Measurements from ENCODE around the gene TSPAN4.
A peak's percentile ranks its signal among the peaks of the same experiment; 100 is the strongest.

DNA sequence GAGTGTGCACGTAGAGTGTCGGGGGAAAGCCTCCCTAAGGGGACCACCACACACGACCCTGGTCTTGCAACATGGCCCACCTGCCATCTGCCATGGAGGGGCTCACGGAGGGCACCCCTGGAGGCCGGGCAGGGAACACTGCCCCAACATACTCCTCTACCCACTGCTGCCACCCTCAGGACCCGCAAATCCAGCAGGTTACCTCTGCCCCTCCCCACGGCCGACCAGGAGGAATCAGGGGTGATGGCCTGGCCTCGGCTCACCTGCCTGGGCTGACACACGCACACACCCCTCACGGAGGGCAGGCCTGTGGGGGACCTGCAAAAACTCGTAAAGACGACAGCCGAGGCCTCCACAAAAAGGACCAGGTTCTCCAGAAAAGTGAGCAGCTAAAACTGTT is 37.8 kb downstream of the TSPAN4 start:
- TF ChIP-seq ZNF274 (IDR thresholded peaks at IDR 0.05; ENCODE audit: low read depth, low read length) (no peak), EZH2phosphoT487 (IDR thresholded peaks at IDR 0.05; ENCODE audit: borderline replicate concordance) (no peak), SP1 (IDR thresholded peaks at IDR 0.05; ENCODE audit: low read depth) (no peak), EZH2 (IDR thresholded peaks at IDR 0.05) (no peak), EGR1 (IDR thresholded peaks at IDR 0.05; ENCODE audit: low read depth) (no peak), YY1 (IDR thresholded peaks at IDR 0.05; ENCODE audit: extremely low read depth, insufficient replicate concordance, low read depth, low read length) (no peak), ZFX (IDR thresholded peaks at IDR 0.05) (no peak), POLR2A (IDR thresholded peaks at IDR 0.05; ENCODE audit: borderline replicate concordance, extremely low read depth, insufficient read depth, insufficient read length) (no peak), SIN3A (IDR thresholded peaks at IDR 0.05; ENCODE audit: low read depth) (no peak), POLR2AphosphoS5 (IDR thresholded peaks at IDR 0.05; ENCODE audit: low read depth, low read length) (no peak)
- TF ChIP-seq, protein P1, sequence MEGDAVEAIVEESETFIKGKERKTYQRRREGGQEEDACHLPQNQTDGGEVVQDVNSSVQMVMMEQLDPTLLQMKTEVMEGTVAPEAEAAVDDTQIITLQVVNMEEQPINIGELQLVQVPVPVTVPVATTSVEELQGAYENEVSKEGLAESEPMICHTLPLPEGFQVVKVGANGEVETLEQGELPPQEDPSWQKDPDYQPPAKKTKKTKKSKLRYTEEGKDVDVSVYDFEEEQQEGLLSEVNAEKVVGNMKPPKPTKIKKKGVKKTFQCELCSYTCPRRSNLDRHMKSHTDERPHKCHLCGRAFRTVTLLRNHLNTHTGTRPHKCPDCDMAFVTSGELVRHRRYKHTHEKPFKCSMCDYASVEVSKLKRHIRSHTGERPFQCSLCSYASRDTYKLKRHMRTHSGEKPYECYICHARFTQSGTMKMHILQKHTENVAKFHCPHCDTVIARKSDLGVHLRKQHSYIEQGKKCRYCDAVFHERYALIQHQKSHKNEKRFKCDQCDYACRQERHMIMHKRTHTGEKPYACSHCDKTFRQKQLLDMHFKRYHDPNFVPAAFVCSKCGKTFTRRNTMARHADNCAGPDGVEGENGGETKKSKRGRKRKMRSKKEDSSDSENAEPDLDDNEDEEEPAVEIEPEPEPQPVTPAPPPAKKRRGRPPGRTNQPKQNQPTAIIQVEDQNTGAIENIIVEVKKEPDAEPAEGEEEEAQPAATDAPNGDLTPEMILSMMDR (IDR thresholded peaks at IDR 0.05 in 2 of 3, conservative IDR thresholded peaks at IDR 0.05 in 1 of 3; ENCODE audit: borderline replicate concordance in 1 of 3, insufficient read depth in 1 of 3, low read depth in 2 of 3, low read length in 2 of 3), result peak in 2 of 3 experiments; percentile 7 to 26; a peak in 3 of 6 replicates
- TF ChIP-seq, protein P2, sequence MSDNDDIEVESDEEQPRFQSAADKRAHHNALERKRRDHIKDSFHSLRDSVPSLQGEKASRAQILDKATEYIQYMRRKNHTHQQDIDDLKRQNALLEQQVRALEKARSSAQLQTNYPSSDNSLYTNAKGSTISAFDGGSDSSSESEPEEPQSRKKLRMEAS (IDR thresholded peaks at IDR 0.05), result no peak
- TF ChIP-seq, protein P3, sequence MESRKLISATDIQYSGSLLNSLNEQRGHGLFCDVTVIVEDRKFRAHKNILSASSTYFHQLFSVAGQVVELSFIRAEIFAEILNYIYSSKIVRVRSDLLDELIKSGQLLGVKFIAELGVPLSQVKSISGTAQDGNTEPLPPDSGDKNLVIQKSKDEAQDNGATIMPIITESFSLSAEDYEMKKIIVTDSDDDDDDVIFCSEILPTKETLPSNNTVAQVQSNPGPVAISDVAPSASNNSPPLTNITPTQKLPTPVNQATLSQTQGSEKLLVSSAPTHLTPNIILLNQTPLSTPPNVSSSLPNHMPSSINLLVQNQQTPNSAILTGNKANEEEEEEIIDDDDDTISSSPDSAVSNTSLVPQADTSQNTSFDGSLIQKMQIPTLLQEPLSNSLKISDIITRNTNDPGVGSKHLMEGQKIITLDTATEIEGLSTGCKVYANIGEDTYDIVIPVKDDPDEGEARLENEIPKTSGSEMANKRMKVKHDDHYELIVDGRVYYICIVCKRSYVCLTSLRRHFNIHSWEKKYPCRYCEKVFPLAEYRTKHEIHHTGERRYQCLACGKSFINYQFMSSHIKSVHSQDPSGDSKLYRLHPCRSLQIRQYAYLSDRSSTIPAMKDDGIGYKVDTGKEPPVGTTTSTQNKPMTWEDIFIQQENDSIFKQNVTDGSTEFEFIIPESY (IDR thresholded peaks at IDR 0.05; ENCODE audit: extremely low read depth, insufficient replicate concordance, low read length), result no peak

Measured in HCT116 (cell line).